ENCODE results near the gene HDAC9. TPM values are rescaled to one million over a fixed set of nuclear protein-coding genes. Genes with fewer than 3 reads are reported as not detected.

The HDAC9 gene
- polyA plus RNA-seq, 1 of the 3 experiments (the other 2 are of a cell fraction): 11.6 TPM

DNA sequence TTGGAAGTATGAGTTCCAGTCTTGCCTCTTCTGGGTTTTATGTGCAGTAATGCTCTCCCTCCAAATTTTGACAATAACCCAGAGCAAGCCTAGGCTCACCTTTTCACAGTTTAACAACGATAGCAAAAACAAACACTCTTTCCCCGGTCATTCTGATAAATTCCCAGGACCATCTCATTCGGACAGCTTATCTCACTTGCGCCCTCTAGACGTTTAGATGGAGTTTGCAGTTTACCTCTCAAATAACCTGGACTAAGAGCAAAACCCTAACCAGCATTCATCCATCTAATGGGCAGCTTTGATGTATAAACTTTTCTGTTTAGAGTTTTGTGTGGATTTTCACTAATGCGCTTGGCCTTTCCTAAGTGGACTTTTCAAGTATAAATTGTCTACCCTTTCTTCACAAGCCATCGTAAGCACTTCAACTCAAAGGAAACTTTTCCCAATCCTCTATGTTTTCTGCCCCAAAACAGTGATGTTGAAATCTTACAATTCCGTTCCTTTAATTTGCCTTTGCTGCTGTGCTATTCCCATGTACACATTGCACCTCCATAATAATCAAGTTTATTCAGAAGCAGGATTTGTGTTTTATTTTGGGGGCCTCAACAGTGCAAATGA is 114.9 kb downstream of the HDAC9 start (continued):
- TF ChIP-seq, protein P1, sequence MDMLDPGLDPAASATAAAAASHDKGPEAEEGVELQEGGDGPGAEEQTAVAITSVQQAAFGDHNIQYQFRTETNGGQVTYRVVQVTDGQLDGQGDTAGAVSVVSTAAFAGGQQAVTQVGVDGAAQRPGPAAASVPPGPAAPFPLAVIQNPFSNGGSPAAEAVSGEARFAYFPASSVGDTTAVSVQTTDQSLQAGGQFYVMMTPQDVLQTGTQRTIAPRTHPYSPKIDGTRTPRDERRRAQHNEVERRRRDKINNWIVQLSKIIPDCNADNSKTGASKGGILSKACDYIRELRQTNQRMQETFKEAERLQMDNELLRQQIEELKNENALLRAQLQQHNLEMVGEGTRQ (IDR thresholded peaks at IDR 0.05; ENCODE audit: borderline replicate concordance, low read depth, low read length): no peak
- TF ChIP-seq TEAD4 (IDR thresholded peaks at IDR 0.05; ENCODE audit: borderline replicate concordance, insufficient read depth) (no peak), FOSL2 (IDR thresholded peaks at IDR 0.05; ENCODE audit: borderline replicate concordance, low read depth) (no peak), PBX3 (IDR thresholded peaks at IDR 0.05) (no peak), TCF12 (IDR thresholded peaks at IDR 0.05) (no peak), ZBTB33 (IDR thresholded peaks at IDR 0.05; ENCODE audit: borderline replicate concordance, low read depth) (no peak), TAF1 (IDR thresholded peaks at IDR 0.05; ENCODE audit: borderline replicate concordance, low read depth, low read length) (no peak), GABPA (IDR thresholded peaks at IDR 0.05; ENCODE audit: low read depth) (no peak), MXI1 (IDR thresholded peaks at IDR 0.05; ENCODE audit: low read depth, low read length) (no peak)

DNA sequence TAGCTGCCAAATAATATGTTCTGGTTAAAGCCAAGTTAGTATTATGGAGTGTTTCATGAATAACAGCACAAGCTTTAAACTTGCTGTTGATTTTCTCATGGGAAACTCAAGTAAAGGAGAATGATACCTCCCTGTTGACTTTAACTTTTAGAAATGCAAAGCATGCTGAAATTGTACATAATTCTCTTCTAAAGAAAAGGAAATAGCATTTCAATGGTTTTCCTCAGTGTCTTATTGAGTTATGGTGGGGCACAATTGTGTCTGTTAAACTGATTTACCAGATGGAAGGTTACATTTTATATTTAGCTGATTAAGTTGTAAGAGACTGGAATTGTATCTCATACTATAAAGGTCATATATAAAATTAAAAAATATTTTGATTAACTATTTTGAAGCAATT is 119.3 kb downstream of the HDAC9 start:
- Histone ChIP-seq H3K9me3 (no peaks in the 10 kb centered on the region), H2AFZ (ENCODE audit: low read depth) (no peak overlapping the region), H4K20me1 (ENCODE audit: insufficient read depth) (no peaks in the 10 kb centered on the region), H3K9ac (no peak overlapping the region), H3K36me3 (replicated peaks in 1 of 2; ENCODE audit: control insufficient read depth in 1 of 2, insufficient read depth in 2 of 2, low read length in 1 of 2) (peaks cover 75 to 82% of the 10 kb centered on the region in 2 experiments), H3K27me3 (ENCODE audit: insufficient read depth) (no peaks in the 10 kb centered on the region), H3F3A (replicated peaks; ENCODE audit: insufficient read depth) (no peaks in the 10 kb centered on the region), H3K4me3 (ENCODE audit: low read depth in 2 of 2, low read length in 1 of 2) (no peak overlapping the region), H3K27ac (ENCODE audit: low read depth in 2 of 2, low read length in 1 of 2) (no peak overlapping the region), H3K79me2 (ENCODE audit: insufficient read depth) (no peaks in the 10 kb centered on the region), H3K4me1 (ENCODE audit: control insufficient read depth in 1 of 2, insufficient read depth in 2 of 2, low read depth in 1 of 2, low read length in 1 of 2) (no peaks in the 10 kb centered on the region; a peak in 1 of 4 replicates), H3K9me2 (no peaks in the 10 kb centered on the region; the same call in 1 of the 2 replicates), H3K4me2 (no peak overlapping the region)
- POLR2A ChIA-PET: no interaction called here
- DNase-seq: no peak
- CTCF ChIA-PET: interaction anchor here (1.0 to 1.6 kb wide), 2 partner anchors 35 to 263 kb away, joined by 3 to 5 read pairs; no protein-coding TSS in a partner anchor
- no peak for TF ChIP-seq FOSL2 (IDR thresholded peaks at IDR 0.05; ENCODE audit: borderline replicate concordance, low read depth)
- TF ChIP-seq CTCF (IDR thresholded peaks at IDR 0.05): no peak
- TF ChIP-seq TCF12 (IDR thresholded peaks at IDR 0.05): no peak
- TF ChIP-seq NRF1 (IDR thresholded peaks at IDR 0.05; ENCODE audit: low read depth, low read length): no peak
- no peak for TF ChIP-seq NFIC (IDR thresholded peaks at IDR 0.05; ENCODE audit: borderline replicate concordance)
- no peak for TF ChIP-seq FOXM1 (IDR thresholded peaks at IDR 0.05; ENCODE audit: low read depth)
- TF ChIP-seq TAF1 (IDR thresholded peaks at IDR 0.05; ENCODE audit: borderline replicate concordance, low read depth, low read length): no peak
- no peak for TF ChIP-seq EP300 (IDR thresholded peaks at IDR 0.05; ENCODE audit: borderline replicate concordance in 1 of 2, low read depth in 1 of 2, low read length in 1 of 2)
- TF ChIP-seq EZH2phosphoT487 (IDR thresholded peaks at IDR 0.05; ENCODE audit: borderline replicate concordance, low read depth): no peak
- no peak for TF ChIP-seq SIN3A (IDR thresholded peaks at IDR 0.05; ENCODE audit: borderline replicate concordance, low read depth, low read length)

Measured in SK-N-SH (cell line).